ENCODE results near the gene PSMG3.

PSMG3 gene

DNA sequence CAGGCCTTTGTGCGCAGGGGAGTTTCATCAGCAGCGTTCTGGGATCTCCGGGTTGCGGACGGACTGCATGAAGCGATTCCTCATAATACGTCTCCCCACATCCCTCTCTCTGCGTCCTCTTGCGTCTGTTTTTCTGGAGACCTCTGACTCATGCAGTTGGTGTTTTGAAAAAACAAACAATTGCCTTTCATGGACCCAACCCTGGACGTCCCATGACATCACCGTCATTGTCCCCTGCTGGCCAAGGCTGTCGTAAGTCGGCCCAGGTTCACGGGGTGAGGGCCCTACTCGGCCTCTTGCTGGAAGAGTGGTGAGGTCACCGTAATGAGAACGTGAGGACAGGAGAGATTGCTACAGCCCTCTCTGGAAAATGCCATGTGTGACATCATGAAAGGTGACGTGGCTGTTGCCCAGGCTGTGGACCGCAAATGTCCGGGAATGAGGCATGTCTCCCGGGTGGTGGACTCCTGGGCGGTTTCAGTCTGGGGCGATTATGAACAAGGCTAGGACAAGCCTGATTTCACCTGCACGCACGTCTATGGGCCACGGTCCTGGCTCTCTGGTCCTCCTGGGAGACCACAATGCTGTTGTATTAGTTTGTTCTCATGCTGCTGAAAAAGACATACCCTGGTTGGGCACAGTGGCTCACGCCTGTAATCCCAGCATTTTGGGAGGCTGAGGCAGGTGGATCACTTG lies 49.1 kb downstream of the PSMG3 start:
- peak; percentile 94 for TF ChIP-seq FOXP2 (optimal IDR thresholded peaks at IDR 0.05; ENCODE audit: borderline replicate concordance, extremely low read depth, extremely low read length, insufficient read depth)
- TF ChIP-seq, protein P1, sequence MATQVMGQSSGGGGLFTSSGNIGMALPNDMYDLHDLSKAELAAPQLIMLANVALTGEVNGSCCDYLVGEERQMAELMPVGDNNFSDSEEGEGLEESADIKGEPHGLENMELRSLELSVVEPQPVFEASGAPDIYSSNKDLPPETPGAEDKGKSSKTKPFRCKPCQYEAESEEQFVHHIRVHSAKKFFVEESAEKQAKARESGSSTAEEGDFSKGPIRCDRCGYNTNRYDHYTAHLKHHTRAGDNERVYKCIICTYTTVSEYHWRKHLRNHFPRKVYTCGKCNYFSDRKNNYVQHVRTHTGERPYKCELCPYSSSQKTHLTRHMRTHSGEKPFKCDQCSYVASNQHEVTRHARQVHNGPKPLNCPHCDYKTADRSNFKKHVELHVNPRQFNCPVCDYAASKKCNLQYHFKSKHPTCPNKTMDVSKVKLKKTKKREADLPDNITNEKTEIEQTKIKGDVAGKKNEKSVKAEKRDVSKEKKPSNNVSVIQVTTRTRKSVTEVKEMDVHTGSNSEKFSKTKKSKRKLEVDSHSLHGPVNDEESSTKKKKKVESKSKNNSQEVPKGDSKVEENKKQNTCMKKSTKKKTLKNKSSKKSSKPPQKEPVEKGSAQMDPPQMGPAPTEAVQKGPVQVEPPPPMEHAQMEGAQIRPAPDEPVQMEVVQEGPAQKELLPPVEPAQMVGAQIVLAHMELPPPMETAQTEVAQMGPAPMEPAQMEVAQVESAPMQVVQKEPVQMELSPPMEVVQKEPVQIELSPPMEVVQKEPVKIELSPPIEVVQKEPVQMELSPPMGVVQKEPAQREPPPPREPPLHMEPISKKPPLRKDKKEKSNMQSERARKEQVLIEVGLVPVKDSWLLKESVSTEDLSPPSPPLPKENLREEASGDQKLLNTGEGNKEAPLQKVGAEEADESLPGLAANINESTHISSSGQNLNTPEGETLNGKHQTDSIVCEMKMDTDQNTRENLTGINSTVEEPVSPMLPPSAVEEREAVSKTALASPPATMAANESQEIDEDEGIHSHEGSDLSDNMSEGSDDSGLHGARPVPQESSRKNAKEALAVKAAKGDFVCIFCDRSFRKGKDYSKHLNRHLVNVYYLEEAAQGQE (IDR thresholded peaks at IDR 0.05; ENCODE audit: insufficient read depth in 1 of 2, low read depth in 2 of 2, low read length in 2 of 2) = no peak
